HCT116 (cell line): ENCODE data around the gene ALDH3A2. TPM values are rescaled to one million over a fixed set of nuclear protein-coding genes. Genes with fewer than 3 reads are reported as not detected.

Source experiments
- ATAC-seq: fragments of 200-7000 bp; cut with Tn5 transposase; 2 replicates; pipeline ENCODE4 v1.9.1; 2020; ENCODE audit warnings: mild to moderate bottlenecking, moderate library complexity
- BruUV-seq: library from RNA; stranded (reverse); fragments of 400-500 nt; replicated peaks from 2 replicates; lab custom pipeline; 2021; lab: Mats Ljungman, UMichigan
- CTCF ChIA-PET: fragments of 300-600 bp; sonication (Branson Sonifier 250); formaldehyde crosslinking; loops from one replicate; lab custom pipeline; 2021; ENCODE audit warnings: antibody characterized with exemption; lab: Charles Lee
- POLR2A ChIA-PET: fragments of 300-600, 350-600 bp; sonication (Branson Sonifier 250); formaldehyde crosslinking; loops from one replicate; lab custom pipeline; 2021; ENCODE audit warnings: antibody characterized with exemption; lab: Charles Lee
- RAD21 ChIA-PET, 2 experiments: fragments of 300-600 bp; sonication (Branson Sonifier 250); formaldehyde crosslinking; loops; one replicate each; lab custom pipeline; 2023; ENCODE audit warnings: low total read pairs in 2 of 2; ENCODE audit not compliant: uncharacterized antibody in 2 of 2, unreplicated experiment in 2 of 2, low non-redundant PET in 1 of 2; lab: Charles Lee
- DNase-seq: peaks from one replicate; pipeline ENCODE4 v3.0.0-alpha.2; 2010; ENCODE audit warnings: low read depth, low spot score
- H2AFZ ChIP-seq: fragments of 200-600 bp; shearing (Covaris generic), sonication (generic); 2 replicates; pipeline ENCODE4 v1.6.1; 2017; ENCODE audit warnings: low read depth, mixed run types, mixed read lengths, antibody characterized with exemption, low read length; ENCODE audit not compliant: poor library complexity, severe bottlenecking
- H3K27ac ChIP-seq: 2 replicates; pipeline ENCODE4 v1.5.1; 2012; ENCODE audit warnings: low read depth, low read length
- H3K27me3 ChIP-seq: fragments of 200-600 bp; sonication (generic); 2 replicates; pipeline ENCODE4 v1.6.1; 2016; ENCODE audit warnings: mixed run types, low read length, mixed read lengths; ENCODE audit not compliant: insufficient read depth
- H3K36me3 ChIP-seq, 2 experiments: fragments of 200-500 bp in 1 of 2; fragments of 200-600 bp in 1 of 2; sonication (Bioruptor generic) in 1 of 2; sonication (generic) in 1 of 2; 2 replicates each; pipeline versions ENCODE4 v1.5.1 to v1.6.1; 2014 to 2016; ENCODE audit warnings: low read length in 2 of 2, inconsistent platforms in 1 of 2, mixed read lengths in 1 of 2, mixed run types in 1 of 2; ENCODE audit not compliant: insufficient read depth in 2 of 2, control insufficient read depth in 1 of 2
- H3K4me1 ChIP-seq, 2 experiments: fragments of 200-600 bp in 1 of 2; sonication (generic) in 1 of 2; 2 replicates each; pipeline versions ENCODE4 v1.5.1 to v1.6.1; 2012 to 2017; ENCODE audit warnings: low read length in 2 of 2, inconsistent platforms in 1 of 2, mild to moderate bottlenecking in 1 of 2, mixed read lengths in 1 of 2, mixed run types in 1 of 2, moderate library complexity in 1 of 2; ENCODE audit not compliant: insufficient read depth in 2 of 2, control insufficient read depth in 1 of 2
- H3K4me2 ChIP-seq: fragments of 200-600 bp; sonication (generic); 2 replicates; pipeline ENCODE4 v1.6.1; 2017; ENCODE audit warnings: mixed run types, low read length, mixed read lengths
- H3K4me3 ChIP-seq, 2 experiments: fragments of 200-600 bp in 1 of 2; sonication (generic) in 1 of 2; replicated peaks in 1 of 2; 2 replicates each; pipeline ENCODE4 v1.5.1; 2011 to 2016; ENCODE audit warnings: low read length in 2 of 2, control low read depth in 1 of 2, low read depth in 1 of 2, mild to moderate bottlenecking in 1 of 2, mixed read lengths in 1 of 2, mixed run types in 1 of 2
- H3K79me2 ChIP-seq: fragments of 200-600 bp; sonication (generic); 2 replicates; pipeline ENCODE4 v1.6.1; 2017; ENCODE audit warnings: mild to moderate bottlenecking, mixed run types, low read length, moderate library complexity, mixed read lengths; ENCODE audit not compliant: insufficient read depth
- H3K9ac ChIP-seq: fragments of 200-600 bp; sonication (generic); 2 replicates; pipeline ENCODE4 v1.6.1; 2016; ENCODE audit warnings: low read length, mixed read lengths
- H3K9me2 ChIP-seq: fragments of 200-600 bp; sonication (generic), shearing (Covaris generic); 2 replicates; pipeline ENCODE4 v1.6.1; 2017; ENCODE audit warnings: mixed run types, mild to moderate bottlenecking, moderate library complexity; ENCODE audit not compliant: insufficient read depth
- H3K9me3 ChIP-seq, 2 experiments: fragments of 200-500 bp in 1 of 2; fragments of 200-600 bp in 1 of 2; sonication (Bioruptor generic) in 1 of 2; sonication (generic) in 1 of 2; 2 replicates each; pipeline ENCODE4 v1.6.1; 2014 to 2017; ENCODE audit warnings: low read length in 2 of 2, mixed read lengths in 2 of 2, inconsistent platforms in 1 of 2, low read depth in 1 of 2, mild to moderate bottlenecking in 1 of 2, mixed run types in 1 of 2, moderate library complexity in 1 of 2; ENCODE audit not compliant: control insufficient read depth in 1 of 2, insufficient read depth in 1 of 2
- H4K20me1 ChIP-seq: fragments of 200-600 bp; sonication (generic), shearing (Covaris generic); 2 replicates; pipeline ENCODE4 v1.6.1; 2017; ENCODE audit warnings: mixed run types, mild to moderate bottlenecking, moderate library complexity; ENCODE audit not compliant: insufficient read depth
- CEBPB ChIP-seq: IDR thresholded peaks from 2 replicates; pipeline ENCODE4 v1.6.1; 2012; ENCODE audit warnings: low read depth
- ELF1 ChIP-seq: IDR thresholded peaks from 2 replicates; pipeline ENCODE4 v1.6.1; 2012; ENCODE audit warnings: low read depth, borderline replicate concordance
- EZH2 ChIP-seq: fragments of 200-600 bp; sonication (generic); IDR thresholded peaks from 2 replicates; pipeline ENCODE4 v1.6.1; 2017; ENCODE audit warnings: antibody characterized with exemption, mixed run types
- EZH2phosphoT487 ChIP-seq: fragments of 200-600 bp; IDR thresholded peaks from 2 replicates; pipeline ENCODE4 v1.6.1; 2018; ENCODE audit warnings: antibody characterized with exemption, borderline replicate concordance
- FOSL1 ChIP-seq: IDR thresholded peaks from 2 replicates; pipeline ENCODE4 v1.6.1; 2012; ENCODE audit warnings: low read depth
- JUND ChIP-seq: IDR thresholded peaks from 2 replicates; pipeline ENCODE4 v1.6.1; 2012
- POLR2AphosphoS5 ChIP-seq: IDR thresholded peaks from 2 replicates; pipeline ENCODE4 v1.6.1; 2011; ENCODE audit warnings: mild to moderate bottlenecking, low read depth, low read length, moderate library complexity
- RAD21 ChIP-seq: IDR thresholded peaks from 2 replicates; pipeline ENCODE4 v1.6.1; 2012; ENCODE audit warnings: low read depth, mild to moderate bottlenecking
- SRF ChIP-seq: IDR thresholded peaks from 2 replicates; pipeline ENCODE4 v1.6.1; 2012; ENCODE audit warnings: low read depth
- TCF7L2 ChIP-seq: IDR thresholded peaks from 2 replicates; pipeline ENCODE4 v1.7.0; 2011; ENCODE audit warnings: borderline replicate concordance, inconsistent platforms; ENCODE audit not compliant: insufficient read depth, insufficient read length; ENCODE audit errors: extremely low read depth
- YY1 ChIP-seq: IDR thresholded peaks from 2 replicates; pipeline ENCODE4 v1.6.1; 2011; ENCODE audit warnings: low read length, low read depth, moderate library complexity, mild to moderate bottlenecking; ENCODE audit not compliant: insufficient replicate concordance; ENCODE audit errors: extremely low read depth
- ZFX ChIP-seq: fragments of 450-650 bp; IDR thresholded peaks from 2 replicates; pipeline ENCODE4 v1.6.1; 2017
- ZNF274 ChIP-seq: fragments of 200-500 bp; sonication (Bioruptor generic); IDR thresholded peaks from 2 replicates; pipeline ENCODE4 v1.6.1; 2014; ENCODE audit warnings: mild to moderate bottlenecking, low read depth, low read length, inconsistent platforms
- intact Hi-C: fragments of 100-400 bp; cut with micrococcal nuclease; formaldehyde crosslinking; loops from 2 replicates; pipeline ENCODE4 v1.10.0; 2022
- total RNA-seq: library from RNA; stranded (reverse); gene quantifications from one replicate; pipeline ENCODE4 v1.2.1, GENCODE V29; 2021; ENCODE audit not compliant: unreplicated experiment
- TF ChIP-seq, protein P1 (sequence below): IDR thresholded peaks from 2 replicates; pipeline ENCODE4 v1.6.1; 2012; ENCODE audit warnings: low read depth
- TF ChIP-seq, protein P2 (sequence below): IDR thresholded peaks from 2 replicates; pipeline ENCODE4 v1.6.1; 2012

The ALDH3A2 gene
- total RNA-seq, 1 experiment from 2014 or later: 86.8 TPM

DNA sequence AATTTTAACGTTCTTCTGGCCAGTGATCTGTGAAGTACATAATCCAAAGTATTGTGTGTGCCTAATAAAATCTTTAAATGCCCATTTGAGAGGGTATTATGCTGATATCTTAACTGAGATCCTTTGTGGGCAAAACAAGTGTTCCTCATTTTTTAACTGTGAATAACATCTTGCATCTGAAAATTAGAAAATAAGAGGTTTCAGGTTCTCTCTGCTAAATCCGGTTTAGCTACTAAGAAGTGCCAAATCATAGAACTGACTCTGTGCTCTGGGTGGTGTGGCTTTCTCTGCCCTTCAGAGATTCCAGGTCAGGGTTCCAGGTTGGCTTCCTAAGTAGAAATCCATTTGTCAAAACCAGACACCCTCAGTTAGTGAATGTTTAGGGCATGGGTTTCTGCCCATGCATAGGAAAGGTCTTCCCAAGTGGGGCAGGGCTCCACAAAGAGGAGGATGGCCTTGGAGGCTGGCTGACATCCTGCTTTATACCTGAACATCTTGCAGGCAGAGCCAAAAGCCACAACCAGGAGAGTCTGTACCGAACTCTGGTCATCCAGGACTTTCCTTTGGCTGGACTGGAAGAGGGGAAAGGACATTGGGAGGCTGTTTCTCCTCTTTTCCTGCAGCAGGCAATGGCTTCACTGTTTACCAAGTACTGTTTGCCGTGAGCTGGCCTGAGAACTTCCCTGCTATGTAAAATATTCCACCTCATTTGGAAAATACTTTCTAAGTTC lies 8.5 kb downstream of the ALDH3A2 start:
- peaks cover 13 to 16% of the 10 kb centered on the region in 2 experiments; a peak in 2 of 4 replicates for H3K36me3 ChIP-seq
- intact Hi-C loops: no loop called here
- H3K9ac ChIP-seq: no peak overlapping the region
- BruUV-seq: no TSS peak
- H3K4me1 ChIP-seq: peaks cover 0 to 1% of the 10 kb centered on the region in 2 experiments; a peak in 2 of 4 replicates
- no peaks in the 10 kb centered on the region for H3K27me3 ChIP-seq
- no peaks in the 10 kb centered on the region for H3K9me2 ChIP-seq
- no peak overlapping the region for H2AFZ ChIP-seq
- H4K20me1 ChIP-seq: no peaks in the 10 kb centered on the region
- TF ChIP-seq YY1: no peak
- TF ChIP-seq, all 23 proteins: peak for 0
- Histone ChIP-seq H3K27ac (no peak overlapping the region), H3K9me3 (no peaks in the 10 kb centered on the region), H3K4me3 (no peak overlapping the region), H3K79me2 (peaks cover 13% of the 10 kb centered on the region), H3K4me2 (no peak overlapping the region)
- ChIA-PET POLR2A (no interaction called here), CTCF (interaction anchor here (0.6 kb wide), 1 partner anchor 339 kb away, joined by 4 read pairs; no protein-coding TSS in a partner anchor), RAD21 (no interaction called here)
- no peak for ATAC-seq
- no peak for DNase-seq

DNA sequence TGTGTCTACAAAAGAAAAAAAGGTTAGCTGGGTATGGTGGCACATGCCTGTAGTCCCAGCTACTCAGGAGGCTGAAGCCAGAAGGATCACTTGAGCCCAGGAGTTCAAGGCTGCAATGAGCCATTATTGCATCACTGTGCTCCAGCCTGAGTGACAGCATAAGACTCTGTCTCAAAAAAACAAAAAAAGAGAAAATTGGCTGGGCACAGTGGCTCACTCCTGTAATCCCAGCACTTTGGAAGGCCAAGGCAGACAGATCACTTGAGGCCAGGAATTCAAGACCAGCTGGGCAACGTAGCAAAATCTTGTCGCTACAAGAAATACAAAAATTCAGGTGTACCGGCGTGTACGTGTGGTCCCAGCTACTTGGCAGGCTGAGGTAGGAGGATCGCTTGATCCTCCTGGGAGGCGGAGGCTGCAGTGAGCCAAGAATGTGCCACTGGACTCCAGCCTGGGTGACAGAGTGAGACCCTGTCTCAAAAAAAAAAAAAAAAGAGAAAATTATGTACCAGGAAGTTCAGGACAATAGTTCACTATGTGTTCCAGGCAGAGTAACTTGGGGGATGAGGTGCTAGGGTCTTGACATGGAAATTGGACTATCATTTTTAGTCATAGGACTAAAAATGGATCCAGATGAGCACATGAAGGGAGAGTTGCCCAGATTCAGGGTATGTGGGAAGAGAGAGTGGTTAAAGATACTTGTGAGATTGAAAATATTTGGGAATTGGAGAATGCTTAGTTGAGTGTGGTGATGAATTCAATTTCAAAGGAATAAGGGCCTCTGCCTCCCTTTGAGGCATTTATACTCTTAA lies 11.0 kb downstream of the ALDH3A2 start:
- no peaks in the 10 kb centered on the region for H3K9me3 ChIP-seq
- ATAC-seq (no peak), DNase-seq (no peak)
- H3K36me3 ChIP-seq: peaks cover 24 to 26% of the 10 kb centered on the region in 2 experiments; a peak in 2 of 4 replicates
- ChIA-PET RAD21 (no interaction called here), POLR2A (no interaction called here), CTCF (interaction anchor here (1.1 kb wide), 1 partner anchor 14 kb away, joined by 3 read pairs; no protein-coding TSS in a partner anchor)
- H3K27me3 ChIP-seq: no peaks in the 10 kb centered on the region
- H2AFZ ChIP-seq: no peak overlapping the region
- no peak overlapping the region for H3K4me3 ChIP-seq
- no peak overlapping the region for H3K9ac ChIP-seq
- intact Hi-C loops: no loop called here
- H3K27ac ChIP-seq: no peak overlapping the region
- no peak overlapping the region for H3K4me2 ChIP-seq
- no peaks in the 10 kb centered on the region for H3K4me1 ChIP-seq
- no peaks in the 10 kb centered on the region for H4K20me1 ChIP-seq
- no TSS peak for BruUV-seq
- no peaks in the 10 kb centered on the region for H3K9me2 ChIP-seq
- H3K79me2 ChIP-seq: no peaks in the 10 kb centered on the region; the same call in 1 of the 2 replicates
- TF ChIP-seq, protein P1, sequence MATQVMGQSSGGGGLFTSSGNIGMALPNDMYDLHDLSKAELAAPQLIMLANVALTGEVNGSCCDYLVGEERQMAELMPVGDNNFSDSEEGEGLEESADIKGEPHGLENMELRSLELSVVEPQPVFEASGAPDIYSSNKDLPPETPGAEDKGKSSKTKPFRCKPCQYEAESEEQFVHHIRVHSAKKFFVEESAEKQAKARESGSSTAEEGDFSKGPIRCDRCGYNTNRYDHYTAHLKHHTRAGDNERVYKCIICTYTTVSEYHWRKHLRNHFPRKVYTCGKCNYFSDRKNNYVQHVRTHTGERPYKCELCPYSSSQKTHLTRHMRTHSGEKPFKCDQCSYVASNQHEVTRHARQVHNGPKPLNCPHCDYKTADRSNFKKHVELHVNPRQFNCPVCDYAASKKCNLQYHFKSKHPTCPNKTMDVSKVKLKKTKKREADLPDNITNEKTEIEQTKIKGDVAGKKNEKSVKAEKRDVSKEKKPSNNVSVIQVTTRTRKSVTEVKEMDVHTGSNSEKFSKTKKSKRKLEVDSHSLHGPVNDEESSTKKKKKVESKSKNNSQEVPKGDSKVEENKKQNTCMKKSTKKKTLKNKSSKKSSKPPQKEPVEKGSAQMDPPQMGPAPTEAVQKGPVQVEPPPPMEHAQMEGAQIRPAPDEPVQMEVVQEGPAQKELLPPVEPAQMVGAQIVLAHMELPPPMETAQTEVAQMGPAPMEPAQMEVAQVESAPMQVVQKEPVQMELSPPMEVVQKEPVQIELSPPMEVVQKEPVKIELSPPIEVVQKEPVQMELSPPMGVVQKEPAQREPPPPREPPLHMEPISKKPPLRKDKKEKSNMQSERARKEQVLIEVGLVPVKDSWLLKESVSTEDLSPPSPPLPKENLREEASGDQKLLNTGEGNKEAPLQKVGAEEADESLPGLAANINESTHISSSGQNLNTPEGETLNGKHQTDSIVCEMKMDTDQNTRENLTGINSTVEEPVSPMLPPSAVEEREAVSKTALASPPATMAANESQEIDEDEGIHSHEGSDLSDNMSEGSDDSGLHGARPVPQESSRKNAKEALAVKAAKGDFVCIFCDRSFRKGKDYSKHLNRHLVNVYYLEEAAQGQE: no peak
- TF ChIP-seq ZFX: no peak
- no peak for TF ChIP-seq TCF7L2
- TF ChIP-seq, protein P2, sequence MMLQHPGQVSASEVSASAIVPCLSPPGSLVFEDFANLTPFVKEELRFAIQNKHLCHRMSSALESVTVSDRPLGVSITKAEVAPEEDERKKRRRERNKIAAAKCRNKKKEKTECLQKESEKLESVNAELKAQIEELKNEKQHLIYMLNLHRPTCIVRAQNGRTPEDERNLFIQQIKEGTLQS: no peak
- no peak for TF ChIP-seq ZNF274
- TF ChIP-seq POLR2AphosphoS5: no peak
- TF ChIP-seq CEBPB: no peak
- TF ChIP-seq JUND: no peak
- TF ChIP-seq EZH2: no peak
- TF ChIP-seq RAD21: no peak
- no peak for TF ChIP-seq FOSL1
- TF ChIP-seq YY1: no peak
- TF ChIP-seq SRF: no peak
- no peak for TF ChIP-seq ELF1
- no peak for TF ChIP-seq EZH2phosphoT487
- TF ChIP-seq, all 23 proteins: peak for 0
